H9 (cell line): Measurements from ENCODE around the gene GRIK4. TPM values are rescaled to one million over a fixed set of nuclear protein-coding genes. Genes with fewer than 3 reads are reported as not detected.

Experiments used
- DNase-seq: peaks from one replicate; pipeline ENCODE4 v3.0.0-alpha.2; 2017
- H2AFZ ChIP-seq: one replicate; pipeline ENCODE4 v1.6.1; 2013; ENCODE audit warnings: mild to moderate bottlenecking, low read length, control low read depth, moderate library complexity
- H2AK5ac ChIP-seq: 2 replicates; pipeline ENCODE4 v1.6.1; 2013; ENCODE audit warnings: low read length, control low read depth, mixed read lengths; ENCODE audit not compliant: insufficient read length
- H2BK120ac ChIP-seq: one replicate; pipeline ENCODE4 v1.6.1; 2013; ENCODE audit warnings: low read depth, mild to moderate bottlenecking, low read length, control low read depth, inconsistent platforms; ENCODE audit not compliant: poor library complexity, severe bottlenecking
- H2BK12ac ChIP-seq: 2 replicates; pipeline ENCODE4 v1.6.1; 2013; ENCODE audit warnings: low read length, control low read depth, mixed read lengths, low read depth; ENCODE audit not compliant: insufficient read length
- H2BK15ac ChIP-seq: 2 replicates; pipeline ENCODE4 v1.6.1; 2013; ENCODE audit warnings: low read depth, low read length, control low read depth
- H2BK20ac ChIP-seq: one replicate; pipeline ENCODE4 v1.6.1; 2013; ENCODE audit warnings: low read depth, mild to moderate bottlenecking, low read length, control low read depth, inconsistent platforms; ENCODE audit not compliant: poor library complexity, severe bottlenecking
- H2BK5ac ChIP-seq: 2 replicates; pipeline ENCODE4 v1.6.1; 2013; ENCODE audit warnings: low read length, control low read depth, mixed read lengths; ENCODE audit not compliant: insufficient read length
- H3K14ac ChIP-seq: 2 replicates; pipeline ENCODE4 v1.6.1; 2013; ENCODE audit warnings: low read length, control low read depth; ENCODE audit not compliant: insufficient read depth
- H3K18ac ChIP-seq: 2 replicates; pipeline ENCODE4 v1.6.1; 2013; ENCODE audit warnings: low read depth, mild to moderate bottlenecking, mixed read lengths, low read length, control low read depth; ENCODE audit not compliant: insufficient read length
- H3K23ac ChIP-seq: 2 replicates; pipeline ENCODE4 v1.6.1; 2013; ENCODE audit warnings: low read length, control low read depth, mixed read lengths, low read depth; ENCODE audit not compliant: insufficient read length
- H3K23me2 ChIP-seq: 2 replicates; pipeline ENCODE4 v1.6.1; 2013; ENCODE audit warnings: low read depth, mild to moderate bottlenecking, mixed read lengths, low read length, control low read depth; ENCODE audit not compliant: insufficient read length, poor library complexity, severe bottlenecking
- H3K27ac ChIP-seq: 2 replicates; pipeline ENCODE4 v1.5.1; 2013; ENCODE audit warnings: low read length, control low read depth, mixed read lengths, low read depth; ENCODE audit not compliant: insufficient read length
- H3K27me3 ChIP-seq: 2 replicates; pipeline ENCODE4 v1.6.1; 2013; ENCODE audit warnings: low read length, control low read depth, inconsistent platforms; ENCODE audit not compliant: insufficient read depth
- H3K4ac ChIP-seq: 2 replicates; pipeline ENCODE4 v1.6.1; 2013; ENCODE audit warnings: low read depth, mild to moderate bottlenecking, control low read depth, inconsistent platforms, low read length, moderate library complexity
- H3K4me1 ChIP-seq: 2 replicates; pipeline ENCODE4 v1.6.1; 2013; ENCODE audit warnings: low read length, control low read depth, inconsistent platforms; ENCODE audit not compliant: insufficient read depth
- H3K4me2 ChIP-seq: 2 replicates; pipeline ENCODE4 v1.6.1; 2013; ENCODE audit warnings: low read length, control low read depth, mixed read lengths; ENCODE audit not compliant: insufficient read length, insufficient read depth
- H3K56ac ChIP-seq: 2 replicates; pipeline ENCODE4 v1.6.1; 2013; ENCODE audit warnings: low read depth, mild to moderate bottlenecking, mixed read lengths, low read length, control low read depth; ENCODE audit not compliant: insufficient read length
- H3K79me1 ChIP-seq: 2 replicates; pipeline ENCODE4 v1.6.1; 2013; ENCODE audit warnings: low read depth, mild to moderate bottlenecking, moderate library complexity, low read length, control low read depth, inconsistent platforms; ENCODE audit not compliant: insufficient read depth, poor library complexity, severe bottlenecking
- H3K79me2 ChIP-seq: 2 replicates; pipeline ENCODE4 v1.6.1; 2013; ENCODE audit warnings: low read length, control low read depth, inconsistent platforms; ENCODE audit not compliant: insufficient read depth
- H3K9ac ChIP-seq: 2 replicates; pipeline ENCODE4 v1.6.1; 2013; ENCODE audit warnings: low read length, control low read depth, mixed read lengths; ENCODE audit not compliant: insufficient read length; ENCODE audit errors: extremely low read depth
- H3K9me3 ChIP-seq: one replicate; pipeline ENCODE4 v1.6.1; 2013; ENCODE audit warnings: low read depth, low read length, inconsistent platforms; ENCODE audit not compliant: control insufficient read depth
- H3T11ph ChIP-seq: one replicate; pipeline ENCODE4 v1.6.1; 2013; ENCODE audit warnings: mild to moderate bottlenecking, low read length, control low read depth, inconsistent platforms
- H4K20me1 ChIP-seq: one replicate; pipeline ENCODE4 v1.6.1; 2013; ENCODE audit not compliant: control insufficient read depth, insufficient read length, insufficient read depth
- H4K5ac ChIP-seq: 2 replicates; pipeline ENCODE4 v1.6.1; 2013; ENCODE audit warnings: low read depth, mild to moderate bottlenecking, mixed read lengths, low read length, control low read depth; ENCODE audit not compliant: insufficient read length
- H4K8ac ChIP-seq: replicated peaks from 2 replicates; pipeline ENCODE4 v1.6.1; 2013; ENCODE audit warnings: low read length, control low read depth, mixed read lengths, low read depth; ENCODE audit not compliant: insufficient read length
- H4K91ac ChIP-seq: 2 replicates; pipeline ENCODE4 v1.6.1; 2013; ENCODE audit warnings: low read depth, mild to moderate bottlenecking, moderate library complexity, mixed read lengths, low read length, control low read depth; ENCODE audit not compliant: insufficient read length
- H3K27ac Mint-ChIP-seq, 3 experiments: 2 replicates in 2 of 3; 3 replicates in 1 of 3; pipeline ENCODE4 v1.8.0; 2020 to 2021; ENCODE audit warnings: mixed read lengths in 3 of 3, mild to moderate bottlenecking in 1 of 3, moderate library complexity in 1 of 3
- H3K27me3 Mint-ChIP-seq: 2 replicates; pipeline ENCODE4 v1.8.0; 2021; ENCODE audit warnings: low read depth, mild to moderate bottlenecking, moderate library complexity, mixed read lengths
- H3K36me3 Mint-ChIP-seq, 3 experiments: 2 replicates in 2 of 3; 3 replicates in 1 of 3; pipeline ENCODE4 v1.8.0; 2020 to 2021; ENCODE audit warnings: low read depth in 3 of 3, mixed read lengths in 3 of 3; ENCODE audit not compliant: insufficient read depth in 1 of 3
- H3K4me1 Mint-ChIP-seq, 2 experiments: 2 replicates each; pipeline ENCODE4 v1.8.0; 2020; ENCODE audit warnings: mixed read lengths in 2 of 2
- H3K4me3 Mint-ChIP-seq, 2 experiments: 2 replicates in 1 of 2; 3 replicates in 1 of 2; pipeline ENCODE4 v1.8.0; 2020 to 2021; ENCODE audit warnings: mild to moderate bottlenecking in 2 of 2, mixed read lengths in 2 of 2, moderate library complexity in 1 of 2
- H3K9me3 Mint-ChIP-seq, 2 experiments: 2 replicates in 1 of 2; 3 replicates in 1 of 2; pipeline ENCODE4 v1.8.0; 2020; ENCODE audit warnings: mild to moderate bottlenecking in 2 of 2, mixed read lengths in 2 of 2, moderate library complexity in 1 of 2
- CTCF ChIP-seq: fragments of 200-600 bp; sonication (generic); conservative IDR thresholded peaks from 3 replicates; pipeline ENCODE4 v1.8.0; 2021; ENCODE audit warnings: antibody characterized with exemption, mild to moderate bottlenecking
- WGBS: extraction: QIAGEN DNeasy Blood & Tissue Kit; methylation state at CpG from one replicate; pipeline ENCODE4 v1.1.7; 2013; ENCODE audit warnings: missing lambda C conversion rate, low lambda C conversion rate, mixed read lengths; ENCODE audit not compliant: insufficient read length; ENCODE audit errors: extremely low coverage; 5-methylcytosine and 5-hydroxymethylcytosine counted together
- total RNA-seq: library from RNA; stranded (reverse); gene quantifications from 2 replicates; pipeline ENCODE4 v1.2.1, GENCODE V29; 2021

The GRIK4 gene
- total RNA-seq, 1 experiment from 2014 or later, result 2.3 TPM

DNA sequence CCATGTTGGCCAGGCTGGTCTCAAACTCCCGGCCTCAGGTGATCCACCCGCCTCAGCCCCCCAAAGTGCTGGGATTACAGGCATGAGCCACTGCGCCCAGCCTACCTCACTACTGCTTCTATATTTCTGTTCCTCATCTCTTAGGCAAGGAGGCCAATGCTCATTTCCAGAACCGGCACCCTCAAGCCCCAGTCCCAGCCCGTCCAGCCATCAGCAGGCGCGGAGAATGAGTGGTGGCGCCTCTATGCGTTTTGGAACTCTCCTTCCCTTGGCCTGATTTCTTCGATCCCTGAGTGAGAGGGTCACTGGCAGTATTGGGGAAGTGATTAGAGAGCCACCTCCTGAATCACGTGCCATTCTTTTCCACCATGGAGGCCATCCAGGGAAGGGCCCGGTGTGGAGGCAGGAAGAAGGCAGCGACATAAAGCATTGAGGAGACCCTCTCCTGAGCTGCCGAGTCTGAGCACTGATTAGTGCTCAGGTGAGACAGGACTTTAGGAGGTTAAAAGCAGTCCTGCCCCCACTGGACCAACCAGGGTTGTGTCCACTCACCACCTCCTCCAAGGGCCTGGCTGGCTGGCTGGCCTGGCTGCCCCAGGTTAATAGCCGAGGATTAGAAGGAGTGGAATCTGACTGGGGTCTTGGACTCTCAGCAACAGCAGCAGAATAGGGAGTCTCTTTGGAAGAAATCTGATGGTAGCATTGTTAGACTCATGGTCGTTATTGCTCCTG is 8.7 kb downstream of the GRIK4 start:
- H3K14ac ChIP-seq, result no peak overlapping the region
- H3K4me2 ChIP-seq, result no peak overlapping the region
- H3K56ac ChIP-seq, result no peak overlapping the region
- no peak overlapping the region for H2BK5ac ChIP-seq
- WGBS, result no CpG with 5 or more reads among the region's 16 CpGs
- no peak overlapping the region for H3K18ac ChIP-seq
- Mint-ChIP-seq H3K9me3 (no peaks in the 10 kb centered on the region), H3K27me3 (peaks cover 27% of the 10 kb centered on the region), H3K4me1 (peaks cover 38 to 41% of the 10 kb centered on the region in 2 experiments), H3K4me3 (no peak overlapping the region), H3K27ac (no peak overlapping the region), H3K36me3 (no peaks in the 10 kb centered on the region; a peak in 1 of 7 replicates)
- no peak overlapping the region for H2BK20ac ChIP-seq
- H2BK120ac ChIP-seq, result no peak overlapping the region
- no peak overlapping the region for H2BK12ac ChIP-seq
- no peak overlapping the region for H3K9ac ChIP-seq
- H4K91ac ChIP-seq, result no peak overlapping the region
- DNase-seq, result no peak
- no peaks in the 10 kb centered on the region for H3K23me2 ChIP-seq
- no peaks in the 10 kb centered on the region for H3K27me3 ChIP-seq
- H3K79me1 ChIP-seq, result no peaks in the 10 kb centered on the region
- H3K79me2 ChIP-seq, result no peaks in the 10 kb centered on the region
- no peak overlapping the region for H2BK15ac ChIP-seq
- H3K27ac ChIP-seq, result no peak overlapping the region
- no peak overlapping the region for H3K4ac ChIP-seq
- H2AK5ac ChIP-seq, result no peak overlapping the region
- no peak overlapping the region for H4K8ac ChIP-seq
- H3T11ph ChIP-seq, result no peak overlapping the region
- no peak overlapping the region for H2AFZ ChIP-seq
- H3K9me3 ChIP-seq, result no peaks in the 10 kb centered on the region
- no peak overlapping the region for H3K23ac ChIP-seq
- H4K20me1 ChIP-seq, result no peaks in the 10 kb centered on the region
- no peak overlapping the region for H4K5ac ChIP-seq
- H3K4me1 ChIP-seq, result peaks cover 5% of the 10 kb centered on the region; the same call in 1 of the 2 replicates
- no peak for TF ChIP-seq CTCF
